Bronchial epithelial cell (primary cell): ENCODE results near the gene MAGOH. TPM values are rescaled to one million over a fixed set of nuclear protein-coding genes. Genes with fewer than 3 reads are reported as not detected.
"Not testable (repeated sequence)": the region's sequence is repeated elsewhere in the genome, so short reads cannot be mapped to it uniquely, and the experiment has no call there.

ENCODE experiments used
- DNase-seq: peaks from one replicate; pipeline ENCODE4 v3.0.0-alpha.2; 2010; ENCODE audit warnings: low read depth
- FAIRE-seq: peaks from 2 replicates; lab custom pipeline; 2011; peaks lifted over from hg19 to GRCh38; lab: Jason Lieb, UNC
- H3K27me3 ChIP-seq: 2 replicates; pipeline ENCODE4 v1.5.1; 2011; ENCODE audit warnings: low read length; ENCODE audit not compliant: control insufficient read depth, insufficient read depth
- H3K36me3 ChIP-seq: 2 replicates; pipeline ENCODE4 v1.5.1; 2011; ENCODE audit warnings: low read length; ENCODE audit not compliant: control insufficient read depth, insufficient read depth
- H3K4me3 ChIP-seq: 2 replicates; pipeline ENCODE4 v1.5.1; 2011; ENCODE audit warnings: mild to moderate bottlenecking, low read depth, low read length, control low read depth
- total RNA-seq: library from RNA; depleted of rRNA; stranded (reverse); fragments of >200 nt; gene quantifications from 2 replicates; pipeline ENCODE4 v1.2.1, GENCODE V29; 2014
- TF ChIP-seq, protein P1 (sequence below): IDR thresholded peaks from 2 replicates; pipeline ENCODE4 v1.5.1; 2011; ENCODE audit warnings: mild to moderate bottlenecking, moderate library complexity, low read length, control low read depth, inconsistent platforms; ENCODE audit not compliant: insufficient read depth, severe bottlenecking

MAGOH gene
- total RNA-seq, 1 donor from 2014 or later = 33.7 TPM

DNA sequence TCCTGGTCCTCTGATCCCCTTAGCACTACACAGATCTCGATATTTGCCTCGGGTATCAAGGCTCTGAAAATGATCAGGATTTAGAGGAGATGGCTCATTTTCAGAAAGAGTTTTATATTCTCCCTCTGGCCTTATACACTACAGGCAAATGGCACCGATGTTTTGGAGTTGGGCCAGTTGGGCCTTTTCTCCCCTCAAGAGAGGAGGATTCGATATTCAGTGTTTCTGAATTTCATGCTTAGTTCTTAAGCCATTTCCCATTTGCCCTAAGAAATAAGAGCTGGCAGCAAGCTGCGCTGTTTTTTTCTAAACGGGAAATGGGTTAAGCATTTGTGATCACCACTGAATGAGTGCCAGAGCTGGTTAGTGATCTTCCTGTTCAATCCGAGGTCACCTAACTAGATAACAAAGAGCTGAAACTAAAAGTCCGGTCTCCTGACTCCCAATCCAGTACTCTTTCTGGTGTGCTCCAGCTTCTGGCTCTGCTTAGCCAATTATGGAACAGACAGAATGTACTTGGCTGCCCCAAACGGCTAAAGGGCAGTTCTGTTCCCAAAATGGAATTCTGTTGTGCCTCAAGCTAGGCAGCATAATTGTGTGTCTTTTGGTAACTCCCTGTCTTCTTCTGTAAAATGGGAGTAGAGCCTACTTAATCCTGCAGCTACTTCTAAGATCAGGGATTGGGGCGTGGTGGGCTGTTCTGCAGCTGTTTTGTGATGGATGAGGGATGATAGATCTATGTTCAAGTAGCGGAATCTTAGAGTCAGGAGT is 42.9 kb downstream of the MAGOH start:
- no peak for DNase-seq
- H3K36me3 ChIP-seq = no peaks in the 10 kb centered on the region
- no peaks in the 10 kb centered on the region for H3K27me3 ChIP-seq
- no peak for FAIRE-seq
- H3K4me3 ChIP-seq = no peak overlapping the region
- TF ChIP-seq, protein P1, sequence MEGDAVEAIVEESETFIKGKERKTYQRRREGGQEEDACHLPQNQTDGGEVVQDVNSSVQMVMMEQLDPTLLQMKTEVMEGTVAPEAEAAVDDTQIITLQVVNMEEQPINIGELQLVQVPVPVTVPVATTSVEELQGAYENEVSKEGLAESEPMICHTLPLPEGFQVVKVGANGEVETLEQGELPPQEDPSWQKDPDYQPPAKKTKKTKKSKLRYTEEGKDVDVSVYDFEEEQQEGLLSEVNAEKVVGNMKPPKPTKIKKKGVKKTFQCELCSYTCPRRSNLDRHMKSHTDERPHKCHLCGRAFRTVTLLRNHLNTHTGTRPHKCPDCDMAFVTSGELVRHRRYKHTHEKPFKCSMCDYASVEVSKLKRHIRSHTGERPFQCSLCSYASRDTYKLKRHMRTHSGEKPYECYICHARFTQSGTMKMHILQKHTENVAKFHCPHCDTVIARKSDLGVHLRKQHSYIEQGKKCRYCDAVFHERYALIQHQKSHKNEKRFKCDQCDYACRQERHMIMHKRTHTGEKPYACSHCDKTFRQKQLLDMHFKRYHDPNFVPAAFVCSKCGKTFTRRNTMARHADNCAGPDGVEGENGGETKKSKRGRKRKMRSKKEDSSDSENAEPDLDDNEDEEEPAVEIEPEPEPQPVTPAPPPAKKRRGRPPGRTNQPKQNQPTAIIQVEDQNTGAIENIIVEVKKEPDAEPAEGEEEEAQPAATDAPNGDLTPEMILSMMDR = no peak

DNA sequence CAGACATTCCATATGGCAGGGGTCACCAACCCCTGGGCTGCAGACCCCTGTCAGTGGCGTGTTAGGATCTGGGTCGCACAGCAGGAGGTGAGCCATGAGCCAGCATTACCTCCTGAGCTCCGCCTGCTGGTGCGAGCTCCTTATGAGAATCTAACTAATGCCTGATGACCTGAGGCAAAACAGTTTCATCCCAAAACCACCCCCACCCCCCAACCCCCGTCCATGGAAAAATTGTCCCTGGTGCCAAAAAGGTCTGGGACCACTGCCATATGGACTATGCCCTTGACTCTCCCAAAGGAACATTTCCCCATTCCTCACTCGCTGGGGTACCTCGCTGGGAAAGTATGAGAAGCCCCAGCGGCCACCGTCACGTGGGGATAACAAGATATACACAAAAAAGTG is 48.1 kb downstream of the MAGOH start:
- no peak overlapping the region for H3K4me3 ChIP-seq
- FAIRE-seq (no peak), DNase-seq (no peak)
- no peaks in the 10 kb centered on the region for H3K36me3 ChIP-seq
- no peaks in the 10 kb centered on the region for H3K27me3 ChIP-seq
- TF ChIP-seq, protein P1 = no peak

DNA sequence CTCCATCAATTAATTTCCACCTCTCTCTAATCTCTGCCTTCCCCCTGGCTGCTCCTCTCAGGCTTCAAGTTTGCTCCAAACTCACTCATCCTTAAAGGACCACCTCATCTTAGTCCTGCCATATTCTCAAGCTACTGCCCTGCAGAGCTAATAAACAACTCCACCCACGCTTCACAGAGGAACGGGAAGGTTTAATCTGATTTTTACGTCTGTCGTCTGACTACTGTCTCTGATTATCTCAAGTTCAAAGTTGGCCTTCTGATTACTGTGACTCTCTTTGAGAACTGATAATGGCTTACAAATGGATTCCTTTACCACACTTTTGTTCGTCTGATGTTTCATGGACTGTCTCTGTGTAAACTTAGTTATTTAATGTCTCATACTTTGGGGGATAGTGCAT is 49.3 kb downstream of the MAGOH start:
- Histone ChIP-seq H3K36me3 (no peaks in the 10 kb centered on the region), H3K4me3 (no peak overlapping the region), H3K27me3 (no peaks in the 10 kb centered on the region)
- no peak for DNase-seq
- TF ChIP-seq, protein P1 = no peak
- FAIRE-seq = no peak

DNA sequence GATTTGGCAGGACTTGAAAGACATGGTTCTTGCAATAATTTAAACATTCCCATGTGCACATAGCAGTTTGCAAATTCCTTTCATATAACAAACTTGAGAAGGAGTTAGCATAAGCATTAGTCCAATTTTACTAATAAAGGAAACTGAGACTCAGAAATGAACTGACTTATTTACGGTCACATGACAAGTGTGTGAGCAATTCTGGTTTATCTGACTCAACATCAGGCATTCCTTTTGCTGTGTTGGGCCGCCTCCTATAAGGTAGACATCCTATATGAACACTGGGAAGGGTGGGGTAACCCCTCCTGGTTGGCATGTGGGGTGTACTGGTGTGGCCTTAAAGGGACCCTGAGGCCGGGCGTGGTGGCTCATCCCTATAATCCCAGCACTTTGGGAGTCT is 50.2 kb downstream of the MAGOH start:
- TF ChIP-seq, protein P1 = no peak
- FAIRE-seq (no peak), DNase-seq (peak; percentile 80)
- H3K27me3 ChIP-seq = no peaks in the 10 kb centered on the region
- H3K36me3 ChIP-seq = no peaks in the 10 kb centered on the region
- no peak overlapping the region for H3K4me3 ChIP-seq

DNA sequence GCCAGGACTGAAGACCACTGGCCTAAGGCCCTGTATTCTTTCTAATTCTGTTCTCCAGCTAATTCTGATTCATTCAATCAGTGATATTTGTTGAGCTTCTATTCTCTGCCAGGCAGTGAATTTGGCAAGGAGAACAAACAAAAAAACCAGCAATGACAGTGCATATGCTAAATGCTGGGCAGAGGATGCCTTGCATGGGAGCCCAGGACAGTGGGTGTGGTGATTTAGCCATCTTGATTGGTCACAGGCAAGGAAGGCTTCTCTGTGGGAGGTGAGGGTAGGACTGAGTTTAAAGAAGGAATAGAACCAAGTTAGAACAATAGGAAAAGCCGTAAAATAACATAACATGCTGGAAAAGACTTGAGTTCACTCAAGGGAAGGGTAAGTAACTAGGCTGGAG is 50.9 kb downstream of the MAGOH start:
- DNase-seq (no peak), FAIRE-seq (no peak)
- H3K36me3 ChIP-seq = no peaks in the 10 kb centered on the region
- H3K4me3 ChIP-seq = no peak overlapping the region
- TF ChIP-seq, protein P1 = no peak
- no peaks in the 10 kb centered on the region for H3K27me3 ChIP-seq

DNA sequence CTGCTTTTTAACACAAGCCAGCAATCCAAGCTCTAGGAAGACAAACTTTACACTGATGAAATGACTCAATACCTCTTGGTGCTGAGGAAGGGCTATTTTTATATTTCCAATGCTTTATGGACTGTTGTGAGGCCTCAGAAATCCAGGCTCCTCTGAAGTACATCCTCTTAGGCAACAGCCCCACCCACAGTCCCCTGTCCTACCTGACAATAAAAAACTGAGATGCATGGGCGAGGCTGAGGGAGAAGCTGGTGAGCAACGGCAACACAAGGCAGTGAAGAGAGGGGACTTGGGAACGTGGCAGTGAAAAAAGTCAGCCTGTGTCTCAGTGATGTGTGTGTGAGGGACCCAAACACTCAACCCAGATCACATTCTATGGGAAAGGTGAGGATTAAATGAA is 51.8 kb downstream of the MAGOH start:
- TF ChIP-seq, protein P1 = no peak
- Histone ChIP-seq H3K4me3 (no peak overlapping the region), H3K27me3 (no peaks in the 10 kb centered on the region), H3K36me3 (no peaks in the 10 kb centered on the region)
- no peak for FAIRE-seq
- no peak for DNase-seq

DNA sequence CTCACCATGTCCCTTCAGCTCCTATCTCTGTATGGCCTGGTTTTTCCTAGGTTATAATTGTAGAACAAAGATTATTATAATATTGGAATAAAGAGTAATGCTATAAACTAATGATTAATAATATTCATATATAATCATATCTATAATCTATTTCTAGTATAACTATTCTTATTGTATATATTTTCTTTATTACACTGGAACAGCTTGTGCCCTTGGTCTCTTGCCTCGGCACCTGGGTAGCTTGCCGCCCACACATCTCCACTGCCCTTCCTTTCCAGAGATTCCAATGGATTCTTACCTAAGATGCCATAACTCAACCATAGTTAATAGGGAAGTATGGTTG is 52.4 kb downstream of the MAGOH start:
- not testable (repeated sequence) for H3K36me3 ChIP-seq, H3K27me3 ChIP-seq, FAIRE-seq, DNase-seq, H3K4me3 ChIP-seq
